ENCODE results near the gene WBP1.

DNA sequence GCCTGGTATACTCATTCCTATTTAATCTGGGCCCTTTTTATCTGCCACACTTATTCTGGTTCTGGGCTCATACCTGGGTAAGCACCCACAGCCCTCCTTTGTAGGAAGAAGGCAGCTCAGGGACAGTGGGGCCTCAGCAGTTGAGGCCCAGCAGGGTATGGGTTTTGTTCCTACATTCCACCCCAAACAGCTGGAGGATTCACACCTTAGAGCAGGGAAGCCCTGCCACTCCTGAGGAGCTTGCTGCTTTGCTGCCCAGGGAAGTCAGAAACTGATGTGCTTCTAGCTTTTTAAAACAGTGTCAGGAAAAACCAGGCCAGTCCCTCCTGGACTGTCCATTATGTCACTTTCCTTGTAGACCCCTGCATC, 42.3 kb downstream of the WBP1 start:
- TF ChIP-seq CTCF (conservative IDR thresholded peaks at IDR 0.05; ENCODE audit: low read length) (no peak), EZH2phosphoT487 (IDR thresholded peaks at IDR 0.05; ENCODE audit: borderline replicate concordance, low read depth, low read length) (no peak)
